HL-60 (cell line): ENCODE data around the gene PCK1.

Source experiments
- DNase-seq, 2 experiments: peaks; one replicate each; pipeline ENCODE4 v3.0.0-alpha.2; 2010 to 2020; ENCODE audit warnings: low read depth in 1 of 2, low spot score in 1 of 2
- H3K27ac ChIP-seq: fragments of 250-450 bp; sonication (Bioruptor Pico); replicated peaks from 2 replicates; pipeline ENCODE4 v1.5.1; 2020; ENCODE audit warnings: mild to moderate bottlenecking, moderate library complexity
- H3K27me3 ChIP-seq: fragments of 250-450 bp; sonication (Bioruptor Pico); 2 replicates; pipeline ENCODE4 v1.5.1; 2021; ENCODE audit warnings: mild to moderate bottlenecking, moderate library complexity; ENCODE audit not compliant: insufficient read depth, poor library complexity, severe bottlenecking
- H3K4me3 ChIP-seq: replicated peaks from 2 replicates; pipeline ENCODE4 v1.5.1; 2011; ENCODE audit warnings: mild to moderate bottlenecking, control low read depth, low read length; ENCODE audit not compliant: insufficient read depth
- GABPA ChIP-seq: IDR thresholded peaks from 2 replicates; pipeline ENCODE4 v1.6.1; 2012; ENCODE audit warnings: low read depth
- POLR2AphosphoS5 ChIP-seq: IDR thresholded peaks from 2 replicates; pipeline ENCODE4 v1.6.1; 2012; ENCODE audit warnings: low read depth
- SPI1 ChIP-seq: IDR thresholded peaks from 2 replicates; pipeline ENCODE4 v1.6.1; 2012; ENCODE audit warnings: low read depth, mild to moderate bottlenecking, borderline replicate concordance
- TF ChIP-seq, protein P1 (sequence below): IDR thresholded peaks from 2 replicates; pipeline ENCODE4 v1.6.1; 2012; ENCODE audit warnings: low read depth; ENCODE audit not compliant: insufficient replicate concordance
- TF ChIP-seq, protein P2 (sequence below): IDR thresholded peaks from one replicate; pipeline ENCODE4 v1.5.1; 2011; ENCODE audit warnings: low read length, control low read depth, inconsistent platforms; ENCODE audit not compliant: insufficient read depth

The PCK1 gene

GRCh38 chr20:57609086-57609841, 48.4 kb downstream of the PCK1 start:
- Histone ChIP-seq H3K27ac (no peak overlapping the region), H3K4me3 (no peak overlapping the region), H3K27me3 (peaks cover 8% of the 10 kb centered on the region)
- no peak for DNase-seq
- no peak for TF ChIP-seq GABPA
- TF ChIP-seq, protein P1, sequence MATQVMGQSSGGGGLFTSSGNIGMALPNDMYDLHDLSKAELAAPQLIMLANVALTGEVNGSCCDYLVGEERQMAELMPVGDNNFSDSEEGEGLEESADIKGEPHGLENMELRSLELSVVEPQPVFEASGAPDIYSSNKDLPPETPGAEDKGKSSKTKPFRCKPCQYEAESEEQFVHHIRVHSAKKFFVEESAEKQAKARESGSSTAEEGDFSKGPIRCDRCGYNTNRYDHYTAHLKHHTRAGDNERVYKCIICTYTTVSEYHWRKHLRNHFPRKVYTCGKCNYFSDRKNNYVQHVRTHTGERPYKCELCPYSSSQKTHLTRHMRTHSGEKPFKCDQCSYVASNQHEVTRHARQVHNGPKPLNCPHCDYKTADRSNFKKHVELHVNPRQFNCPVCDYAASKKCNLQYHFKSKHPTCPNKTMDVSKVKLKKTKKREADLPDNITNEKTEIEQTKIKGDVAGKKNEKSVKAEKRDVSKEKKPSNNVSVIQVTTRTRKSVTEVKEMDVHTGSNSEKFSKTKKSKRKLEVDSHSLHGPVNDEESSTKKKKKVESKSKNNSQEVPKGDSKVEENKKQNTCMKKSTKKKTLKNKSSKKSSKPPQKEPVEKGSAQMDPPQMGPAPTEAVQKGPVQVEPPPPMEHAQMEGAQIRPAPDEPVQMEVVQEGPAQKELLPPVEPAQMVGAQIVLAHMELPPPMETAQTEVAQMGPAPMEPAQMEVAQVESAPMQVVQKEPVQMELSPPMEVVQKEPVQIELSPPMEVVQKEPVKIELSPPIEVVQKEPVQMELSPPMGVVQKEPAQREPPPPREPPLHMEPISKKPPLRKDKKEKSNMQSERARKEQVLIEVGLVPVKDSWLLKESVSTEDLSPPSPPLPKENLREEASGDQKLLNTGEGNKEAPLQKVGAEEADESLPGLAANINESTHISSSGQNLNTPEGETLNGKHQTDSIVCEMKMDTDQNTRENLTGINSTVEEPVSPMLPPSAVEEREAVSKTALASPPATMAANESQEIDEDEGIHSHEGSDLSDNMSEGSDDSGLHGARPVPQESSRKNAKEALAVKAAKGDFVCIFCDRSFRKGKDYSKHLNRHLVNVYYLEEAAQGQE = no peak
- TF ChIP-seq, protein P2, sequence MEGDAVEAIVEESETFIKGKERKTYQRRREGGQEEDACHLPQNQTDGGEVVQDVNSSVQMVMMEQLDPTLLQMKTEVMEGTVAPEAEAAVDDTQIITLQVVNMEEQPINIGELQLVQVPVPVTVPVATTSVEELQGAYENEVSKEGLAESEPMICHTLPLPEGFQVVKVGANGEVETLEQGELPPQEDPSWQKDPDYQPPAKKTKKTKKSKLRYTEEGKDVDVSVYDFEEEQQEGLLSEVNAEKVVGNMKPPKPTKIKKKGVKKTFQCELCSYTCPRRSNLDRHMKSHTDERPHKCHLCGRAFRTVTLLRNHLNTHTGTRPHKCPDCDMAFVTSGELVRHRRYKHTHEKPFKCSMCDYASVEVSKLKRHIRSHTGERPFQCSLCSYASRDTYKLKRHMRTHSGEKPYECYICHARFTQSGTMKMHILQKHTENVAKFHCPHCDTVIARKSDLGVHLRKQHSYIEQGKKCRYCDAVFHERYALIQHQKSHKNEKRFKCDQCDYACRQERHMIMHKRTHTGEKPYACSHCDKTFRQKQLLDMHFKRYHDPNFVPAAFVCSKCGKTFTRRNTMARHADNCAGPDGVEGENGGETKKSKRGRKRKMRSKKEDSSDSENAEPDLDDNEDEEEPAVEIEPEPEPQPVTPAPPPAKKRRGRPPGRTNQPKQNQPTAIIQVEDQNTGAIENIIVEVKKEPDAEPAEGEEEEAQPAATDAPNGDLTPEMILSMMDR = no peak
- no peak for TF ChIP-seq POLR2AphosphoS5
- no peak for TF ChIP-seq SPI1

GRCh38 chr20:57609842-57610167, 48.9 kb downstream of the PCK1 start:
- Histone ChIP-seq H3K4me3 (no peak overlapping the region), H3K27me3 (peaks cover 8% of the 10 kb centered on the region), H3K27ac (no peak overlapping the region)
- no peak for DNase-seq
- TF ChIP-seq, protein P1 = no peak
- TF ChIP-seq POLR2AphosphoS5 (no peak), GABPA (no peak)
- TF ChIP-seq, protein P2 = no peak

GRCh38 chr20:57610261-57610952, 49.5 kb downstream of the PCK1 start:
- Histone ChIP-seq H3K27ac (no peak overlapping the region), H3K27me3 (peaks cover 8% of the 10 kb centered on the region), H3K4me3 (no peak overlapping the region)
- DNase-seq = no peak
- TF ChIP-seq, protein P2 = no peak
- TF ChIP-seq, protein P1 = no peak
- TF ChIP-seq SPI1 = no peak
- no peak for TF ChIP-seq GABPA
- TF ChIP-seq POLR2AphosphoS5 = no peak
